Neural cell (in vitro differentiated cells): Measurements from ENCODE around the gene SVOPL. TPM values are rescaled to one million over a fixed set of nuclear protein-coding genes. Genes with fewer than 3 reads are reported as not detected.

Experiments used
- H2AFZ ChIP-seq: fragments of 200-600, 300-800 bp; sonication (generic), shearing (Covaris generic); 2 replicates; pipeline ENCODE4 v1.6.0; 2014; ENCODE audit warnings: low read depth, mild to moderate bottlenecking, antibody characterized with exemption, low read length, moderate library complexity
- H3F3A ChIP-seq: fragments of 200-600 bp; shearing (Covaris generic); 2 replicates; pipeline ENCODE4 v1.6.1; 2016; ENCODE audit warnings: mild to moderate bottlenecking, moderate library complexity, mixed read lengths, antibody characterized with exemption, low read length; ENCODE audit not compliant: insufficient read depth, poor library complexity, severe bottlenecking
- H3K27ac ChIP-seq: fragments of 200-600, 300-800 bp; sonication (generic), shearing (Covaris generic); 2 replicates; pipeline ENCODE4 v1.5.1; 2014; ENCODE audit warnings: mild to moderate bottlenecking, low read length, moderate library complexity
- H3K27me3 ChIP-seq: fragments of 300-800, 200-600 bp; sonication (generic), shearing (Covaris generic); 2 replicates; pipeline ENCODE4 v1.6.0; 2014; ENCODE audit warnings: mild to moderate bottlenecking, low read depth, low read length, moderate library complexity; ENCODE audit not compliant: insufficient read depth
- H3K36me3 ChIP-seq: fragments of 300-800, 200-600 bp; sonication (generic), shearing (Covaris generic); 2 replicates; pipeline ENCODE4 v1.5.1; 2014; ENCODE audit warnings: mild to moderate bottlenecking, antibody characterized with exemption, low read length, moderate library complexity; ENCODE audit not compliant: insufficient read depth
- H3K4me2 ChIP-seq: fragments of 300-800, 200-600 bp; sonication (generic), shearing (Covaris generic); 2 replicates; pipeline ENCODE4 v1.6.0; 2014; ENCODE audit warnings: mild to moderate bottlenecking, low read length
- H3K4me3 ChIP-seq: fragments of 300-800, 200-600 bp; sonication (generic), shearing (Covaris generic); 2 replicates; pipeline ENCODE4 v1.5.1; 2014; ENCODE audit warnings: mild to moderate bottlenecking, low read length, moderate library complexity
- H3K79me2 ChIP-seq: fragments of 200-600 bp; shearing (Covaris generic); replicated peaks from 2 replicates; pipeline ENCODE4 v1.6.0; 2014; ENCODE audit warnings: mild to moderate bottlenecking, low read length, moderate library complexity; ENCODE audit not compliant: insufficient read depth
- H3K9ac ChIP-seq: fragments of 300-800, 200-600 bp; sonication (generic), shearing (Covaris generic); 2 replicates; pipeline ENCODE4 v1.6.1; 2016; ENCODE audit warnings: mild to moderate bottlenecking, low read length, mixed read lengths
- H3K9me2 ChIP-seq: fragments of 200-600 bp; shearing (Covaris generic); 2 replicates; pipeline ENCODE4 v1.6.1; 2016; ENCODE audit warnings: mild to moderate bottlenecking, low read length, mixed read lengths; ENCODE audit not compliant: insufficient read depth
- H3K9me3 ChIP-seq: fragments of 200-600, 300-800 bp; sonication (generic), shearing (Covaris generic); 2 replicates; pipeline ENCODE4 v1.6.1; 2016; ENCODE audit warnings: mild to moderate bottlenecking, mixed run types, low read length, moderate library complexity, mixed read lengths
- H4K20me1 ChIP-seq: fragments of 200-600 bp; shearing (Covaris generic); 2 replicates; pipeline ENCODE4 v1.6.1; 2016; ENCODE audit warnings: mild to moderate bottlenecking, mixed run types; ENCODE audit not compliant: insufficient read depth
- EP300 ChIP-seq: fragments of 450-650 bp; conservative IDR thresholded peaks from 2 replicates; pipeline ENCODE4 v1.6.1; 2014; ENCODE audit warnings: antibody characterized with exemption, mild to moderate bottlenecking, moderate library complexity; ENCODE audit not compliant: poor library complexity, severe bottlenecking
- EZH2 ChIP-seq: fragments of 200-600, 300-800 bp; shearing (Covaris generic), sonication (generic); IDR thresholded peaks from 2 replicates; pipeline ENCODE4 v1.6.1; 2014; ENCODE audit warnings: antibody characterized with exemption, low read length, borderline replicate concordance, mild to moderate bottlenecking; ENCODE audit not compliant: insufficient read depth, poor library complexity, severe bottlenecking
- MXI1 ChIP-seq: fragments of 450-650 bp; conservative IDR thresholded peaks from 2 replicates; pipeline ENCODE4 v1.6.1; 2014; ENCODE audit warnings: antibody characterized with exemption, mild to moderate bottlenecking; ENCODE audit not compliant: poor library complexity, severe bottlenecking
- POLR2AphosphoS5 ChIP-seq: IDR thresholded peaks from 2 replicates; pipeline ENCODE4 v1.6.1; 2012
- RAD21 ChIP-seq: fragments of 450-650 bp; conservative IDR thresholded peaks from 2 replicates; pipeline ENCODE4 v1.6.1; 2014; ENCODE audit warnings: antibody characterized with exemption, mild to moderate bottlenecking, moderate library complexity
- SMC3 ChIP-seq: fragments of 450-650 bp; conservative IDR thresholded peaks from 2 replicates; pipeline ENCODE4 v1.6.1; 2014; ENCODE audit warnings: antibody characterized with exemption, mild to moderate bottlenecking, moderate library complexity; ENCODE audit not compliant: poor library complexity
- TAF1 ChIP-seq: IDR thresholded peaks from 2 replicates; pipeline ENCODE4 v1.6.1; 2012; ENCODE audit warnings: low read depth
- polyA plus RNA-seq: library from polyadenylated mRNA; depleted of rRNA; stranded (reverse); fragments of >200 nt; gene quantifications from 2 replicates; pipeline ENCODE4 v1.2.3, GENCODE V29; 2014
- TF ChIP-seq, protein P1 (sequence below): IDR thresholded peaks from 2 replicates; pipeline ENCODE4 v1.6.1; 2012; ENCODE audit warnings: borderline replicate concordance
- TF ChIP-seq, protein P2 (sequence below): fragments of 450-650 bp; IDR thresholded peaks from 2 replicates; pipeline ENCODE4 v1.5.1; 2014; ENCODE audit warnings: antibody characterized with exemption, mild to moderate bottlenecking, moderate library complexity; ENCODE audit not compliant: poor library complexity, severe bottlenecking

SVOPL gene
- polyA plus RNA-seq, 1 donor from 2014 or later, result 0.93 TPM

DNA sequence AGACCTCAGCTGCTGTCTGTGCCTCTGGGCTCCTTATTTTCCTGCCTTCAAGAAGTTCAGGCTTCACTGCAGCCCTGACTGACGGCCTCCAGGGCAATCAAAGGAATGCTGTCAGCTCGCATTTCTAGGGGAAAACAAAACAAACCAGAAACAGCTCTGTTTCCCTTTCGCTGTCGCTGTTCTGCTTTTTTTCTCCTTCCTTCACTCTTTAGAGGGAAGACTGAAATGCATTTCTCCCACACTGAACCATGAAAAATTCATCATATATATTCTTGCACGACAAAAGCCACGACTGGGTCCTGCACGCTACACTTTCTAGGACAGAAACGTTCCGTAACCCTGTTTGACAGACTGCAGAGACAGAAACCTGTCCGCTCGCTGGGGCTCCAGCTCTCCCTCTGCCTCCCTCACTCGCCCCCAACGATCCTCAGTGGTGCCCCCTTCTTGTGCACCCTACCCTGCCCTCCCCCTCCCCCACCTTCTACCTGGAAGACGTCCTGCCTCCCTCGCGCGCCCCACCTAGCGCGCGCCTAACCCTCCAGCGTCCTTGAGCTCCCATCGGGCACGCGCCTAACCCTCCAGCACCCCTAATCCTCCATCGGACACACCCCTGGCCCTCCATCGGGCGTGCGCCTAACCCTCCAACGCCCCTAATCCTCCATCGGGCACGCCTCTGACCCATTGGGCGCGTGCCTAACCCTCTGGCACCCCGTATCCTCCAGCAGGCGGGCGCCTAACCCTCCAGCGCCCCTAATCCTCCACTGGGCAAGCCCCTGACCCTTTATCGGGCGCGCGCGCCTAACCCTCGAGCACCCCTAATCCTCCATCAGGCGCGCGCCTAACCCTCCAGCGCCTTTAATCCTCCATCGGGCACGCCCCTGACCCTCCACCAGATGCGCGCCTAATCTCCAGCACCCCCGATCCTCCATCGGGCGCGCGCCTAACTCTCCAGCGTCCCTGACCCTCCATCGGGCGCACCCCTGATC, 37.1 kb downstream of the SVOPL start:
- peak overlapping the region; percentile 61 for H3K9ac ChIP-seq
- TF ChIP-seq POLR2AphosphoS5, result peak; percentile 48
- peak; percentile 63 for TF ChIP-seq EP300
- TF ChIP-seq TAF1, result no peak
- no peaks in the 10 kb centered on the region for H4K20me1 ChIP-seq
- no peaks in the 10 kb centered on the region for H3K9me3 ChIP-seq
- H3K36me3 ChIP-seq, result no peaks in the 10 kb centered on the region
- no peaks in the 10 kb centered on the region for H3F3A ChIP-seq
- peak overlapping the region; percentile 36 for H3K4me2 ChIP-seq
- H3K4me3 ChIP-seq, result peak overlapping the region; percentile 68
- no peaks in the 10 kb centered on the region for H3K79me2 ChIP-seq
- H3K9me2 ChIP-seq, result no peaks in the 10 kb centered on the region
- no peaks in the 10 kb centered on the region for H3K27me3 ChIP-seq
- peak overlapping the region; percentile 51 for H2AFZ ChIP-seq
- H3K27ac ChIP-seq, result no peak overlapping the region

DNA sequence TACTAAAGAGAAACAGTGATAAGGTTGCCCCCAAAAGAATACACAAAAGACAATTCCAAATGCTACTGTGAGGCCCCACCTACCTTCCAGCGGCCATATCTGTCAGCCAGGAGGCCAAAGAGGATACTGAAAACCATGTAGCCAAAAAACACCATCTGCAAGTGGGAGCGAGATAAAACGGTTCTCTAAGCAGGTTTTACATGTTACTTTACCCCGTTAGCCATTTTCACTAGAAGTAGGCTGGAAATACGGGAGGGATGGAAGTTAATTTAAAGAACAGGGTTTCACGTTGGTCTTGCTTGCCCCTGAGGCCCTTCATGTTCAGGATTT, 38.2 kb downstream of the SVOPL start:
- Histone ChIP-seq H3K9ac (no peak overlapping the region), H3K36me3 (no peaks in the 10 kb centered on the region), H3K4me2 (no peak overlapping the region), H3K27me3 (no peaks in the 10 kb centered on the region), H2AFZ (no peak overlapping the region), H3K27ac (no peak overlapping the region), H4K20me1 (no peaks in the 10 kb centered on the region), H3F3A (no peaks in the 10 kb centered on the region), H3K4me3 (peak overlapping the region; percentile 68), H3K9me3 (no peaks in the 10 kb centered on the region), H3K79me2 (no peaks in the 10 kb centered on the region), H3K9me2 (no peaks in the 10 kb centered on the region)
- TF ChIP-seq EZH2, result no peak
- TF ChIP-seq, protein P1, sequence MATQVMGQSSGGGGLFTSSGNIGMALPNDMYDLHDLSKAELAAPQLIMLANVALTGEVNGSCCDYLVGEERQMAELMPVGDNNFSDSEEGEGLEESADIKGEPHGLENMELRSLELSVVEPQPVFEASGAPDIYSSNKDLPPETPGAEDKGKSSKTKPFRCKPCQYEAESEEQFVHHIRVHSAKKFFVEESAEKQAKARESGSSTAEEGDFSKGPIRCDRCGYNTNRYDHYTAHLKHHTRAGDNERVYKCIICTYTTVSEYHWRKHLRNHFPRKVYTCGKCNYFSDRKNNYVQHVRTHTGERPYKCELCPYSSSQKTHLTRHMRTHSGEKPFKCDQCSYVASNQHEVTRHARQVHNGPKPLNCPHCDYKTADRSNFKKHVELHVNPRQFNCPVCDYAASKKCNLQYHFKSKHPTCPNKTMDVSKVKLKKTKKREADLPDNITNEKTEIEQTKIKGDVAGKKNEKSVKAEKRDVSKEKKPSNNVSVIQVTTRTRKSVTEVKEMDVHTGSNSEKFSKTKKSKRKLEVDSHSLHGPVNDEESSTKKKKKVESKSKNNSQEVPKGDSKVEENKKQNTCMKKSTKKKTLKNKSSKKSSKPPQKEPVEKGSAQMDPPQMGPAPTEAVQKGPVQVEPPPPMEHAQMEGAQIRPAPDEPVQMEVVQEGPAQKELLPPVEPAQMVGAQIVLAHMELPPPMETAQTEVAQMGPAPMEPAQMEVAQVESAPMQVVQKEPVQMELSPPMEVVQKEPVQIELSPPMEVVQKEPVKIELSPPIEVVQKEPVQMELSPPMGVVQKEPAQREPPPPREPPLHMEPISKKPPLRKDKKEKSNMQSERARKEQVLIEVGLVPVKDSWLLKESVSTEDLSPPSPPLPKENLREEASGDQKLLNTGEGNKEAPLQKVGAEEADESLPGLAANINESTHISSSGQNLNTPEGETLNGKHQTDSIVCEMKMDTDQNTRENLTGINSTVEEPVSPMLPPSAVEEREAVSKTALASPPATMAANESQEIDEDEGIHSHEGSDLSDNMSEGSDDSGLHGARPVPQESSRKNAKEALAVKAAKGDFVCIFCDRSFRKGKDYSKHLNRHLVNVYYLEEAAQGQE, result no peak
- no peak for TF ChIP-seq MXI1
- TF ChIP-seq SMC3, result no peak
- no peak for TF ChIP-seq EP300
- TF ChIP-seq, protein P2, sequence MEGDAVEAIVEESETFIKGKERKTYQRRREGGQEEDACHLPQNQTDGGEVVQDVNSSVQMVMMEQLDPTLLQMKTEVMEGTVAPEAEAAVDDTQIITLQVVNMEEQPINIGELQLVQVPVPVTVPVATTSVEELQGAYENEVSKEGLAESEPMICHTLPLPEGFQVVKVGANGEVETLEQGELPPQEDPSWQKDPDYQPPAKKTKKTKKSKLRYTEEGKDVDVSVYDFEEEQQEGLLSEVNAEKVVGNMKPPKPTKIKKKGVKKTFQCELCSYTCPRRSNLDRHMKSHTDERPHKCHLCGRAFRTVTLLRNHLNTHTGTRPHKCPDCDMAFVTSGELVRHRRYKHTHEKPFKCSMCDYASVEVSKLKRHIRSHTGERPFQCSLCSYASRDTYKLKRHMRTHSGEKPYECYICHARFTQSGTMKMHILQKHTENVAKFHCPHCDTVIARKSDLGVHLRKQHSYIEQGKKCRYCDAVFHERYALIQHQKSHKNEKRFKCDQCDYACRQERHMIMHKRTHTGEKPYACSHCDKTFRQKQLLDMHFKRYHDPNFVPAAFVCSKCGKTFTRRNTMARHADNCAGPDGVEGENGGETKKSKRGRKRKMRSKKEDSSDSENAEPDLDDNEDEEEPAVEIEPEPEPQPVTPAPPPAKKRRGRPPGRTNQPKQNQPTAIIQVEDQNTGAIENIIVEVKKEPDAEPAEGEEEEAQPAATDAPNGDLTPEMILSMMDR, result no peak
- no peak for TF ChIP-seq TAF1
- TF ChIP-seq RAD21, result no peak
- no peak for TF ChIP-seq POLR2AphosphoS5
